T-cell (primary cell): ENCODE data around the gene ZXDC. TPM values are rescaled to one million over a fixed set of nuclear protein-coding genes. Genes with fewer than 3 reads are reported as not detected.

Source experiments
- ATAC-seq, 4 experiments: fragments of 200-7000 bp in 3 of 4; fragments of 150-1000 bp in 1 of 4; cut with Tn5 transposase; replicated peaks in 1 of 4; 1 replicate in 3 of 4; 2 replicates in 1 of 4; pipeline ENCODE4 v1.10.0; 2021; ENCODE audit warnings: moderate library complexity in 3 of 4, mild to moderate bottlenecking in 2 of 4, moderate number of reproducible peaks in 1 of 4
- CTCF ChIA-PET, 2 donors: fragments of 300-600 bp; sonication (Branson Sonifier 250); formaldehyde crosslinking; loops; one replicate each; lab custom pipeline; 2022; ENCODE audit warnings: antibody characterized with exemption in 2 of 2; lab: Charles Lee
- POLR2A ChIA-PET, 2 donors: fragments of 300-600 bp; sonication (Branson Sonifier 250); formaldehyde crosslinking; loops; one replicate each; lab custom pipeline; 2022; ENCODE audit warnings: antibody characterized with exemption in 2 of 2; lab: Charles Lee
- DNase-seq, 35 experiments: peaks; one replicate each; pipeline versions ENCODE4 v3.0.0 to v3.0.0-alpha.2; 2013 to 2023
- H3K27ac ChIP-seq: one replicate; pipeline ENCODE4 v1.5.1; 2013; ENCODE audit warnings: low read length
- H3K27me3 ChIP-seq, 2 experiments: replicated peaks in 1 of 2; 1 replicate in 1 of 2; 2 replicates in 1 of 2; pipeline versions ENCODE4 v1.6.1 to v1.7.0; 2013; ENCODE audit warnings: low read length in 1 of 2, mixed read lengths in 1 of 2; ENCODE audit not compliant: control insufficient read depth in 2 of 2, insufficient read depth in 2 of 2; ENCODE audit errors: extremely low read depth in 1 of 2
- H3K36me3 ChIP-seq, 2 donors: 1 replicate in 1 of 2; 2 replicates in 1 of 2; pipeline versions ENCODE4 v1.6.1 to v1.7.0; 2013; ENCODE audit warnings: low read length in 1 of 2; ENCODE audit not compliant: control insufficient read depth in 2 of 2, insufficient read depth in 1 of 2; ENCODE audit errors: extremely low read depth in 1 of 2
- H3K4me1 ChIP-seq, 2 experiments: 1 replicate in 1 of 2; 2 replicates in 1 of 2; pipeline versions ENCODE4 v1.6.1 to v1.7.0; 2013; ENCODE audit warnings: low read length in 2 of 2, mixed read lengths in 1 of 2; ENCODE audit not compliant: insufficient read depth in 2 of 2, control insufficient read depth in 1 of 2; ENCODE audit errors: extremely low read depth in 1 of 2
- H3K4me3 ChIP-seq, 2 donors: 1 replicate in 1 of 2; 2 replicates in 1 of 2; pipeline versions ENCODE4 v1.5.1 to v1.7.0; 2013; ENCODE audit warnings: mild to moderate bottlenecking in 2 of 2, low read length in 1 of 2, moderate library complexity in 1 of 2; ENCODE audit not compliant: control insufficient read depth in 1 of 2; ENCODE audit errors: extremely low read depth in 1 of 2
- H3K9me3 ChIP-seq: 2 replicates; pipeline ENCODE4 v1.7.0; 2013
- H3K27ac Mint-ChIP-seq, 2 donors: one replicate each; pipeline ENCODE4 v1.8.0; 2020 to 2021; ENCODE audit warnings: mild to moderate bottlenecking in 2 of 2, mixed read lengths in 2 of 2
- H3K27me3 Mint-ChIP-seq, 2 donors: one replicate each; pipeline ENCODE4 v1.8.0; 2021 to 2022; ENCODE audit warnings: mixed read lengths in 2 of 2
- H3K36me3 Mint-ChIP-seq: one replicate; pipeline ENCODE4 v1.8.0; 2021; ENCODE audit warnings: mixed read lengths
- H3K4me1 Mint-ChIP-seq, 3 donors: one replicate each; pipeline ENCODE4 v1.8.0; 2020 to 2022; ENCODE audit warnings: mixed read lengths in 3 of 3, mild to moderate bottlenecking in 1 of 3
- H3K4me3 Mint-ChIP-seq, 3 donors: one replicate each; pipeline ENCODE4 v1.8.0; 2020 to 2022; ENCODE audit warnings: mild to moderate bottlenecking in 3 of 3, mixed read lengths in 3 of 3, moderate library complexity in 3 of 3
- H3K9me3 Mint-ChIP-seq, 3 donors: one replicate each; pipeline ENCODE4 v1.8.0; 2020 to 2022; ENCODE audit warnings: mixed read lengths in 3 of 3
- WGBS: methylation state at CpG from one replicate; pipeline ENCODE4 v1.1.5; 2013; ENCODE audit warnings: missing lambda C conversion rate; ENCODE audit not compliant: insufficient coverage; 5-methylcytosine and 5-hydroxymethylcytosine counted together
- total RNA-seq, 35 experiments: library from RNA in 6 of 35; stranded (reverse) in 6 of 35; fragments of 120-200 nt in 1 of 35; gene quantifications; one replicate each; pipeline versions ENCODE4 v1.2.1 to v1.2.4 and lab custom pipeline; 2013 to 2026

Gene ZXDC
- total RNA-seq, 5 donors from 2014 or later (not counting 1 experiment from before 2014, with no cell fraction given): 57.6 to 68.7 (median 61.8) TPM

DNA sequence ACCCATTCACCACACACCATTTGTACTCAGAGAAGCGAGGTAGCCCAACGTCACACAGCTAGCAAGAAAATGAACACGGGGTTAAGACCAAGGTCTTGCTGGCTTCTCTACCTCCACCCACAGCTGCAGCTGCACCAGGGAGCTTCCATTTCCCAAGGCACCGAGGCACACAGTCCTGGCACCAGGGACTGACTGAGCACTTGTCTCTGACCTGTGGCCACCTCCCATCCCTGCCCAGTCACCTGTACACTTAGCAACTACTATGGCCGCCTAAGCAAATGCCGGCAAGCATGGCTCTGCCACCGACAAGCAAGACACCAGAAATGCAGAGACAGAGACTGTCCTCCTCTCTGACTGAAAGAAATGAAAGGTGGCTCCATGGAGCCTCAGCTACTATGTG lies 15.3 kb downstream of the ZXDC start:
- Mint-ChIP-seq H3K27me3 (no peaks in the 10 kb centered on the region), H3K27ac (no peak overlapping the region), H3K9me3 (no peaks in the 10 kb centered on the region), H3K4me1 (peaks cover 6 to 20% (median 16%) of the 10 kb centered on the region in 3 donors), H3K36me3 (peaks cover 50% of the 10 kb centered on the region), H3K4me3 (no peak overlapping the region)
- H3K4me1 ChIP-seq: peaks cover 0 to 3% of the 10 kb centered on the region in 2 experiments
- ATAC-seq (no peak), DNase-seq (peak in 1 of 35 experiments; percentile 19)
- no peaks in the 10 kb centered on the region for H3K9me3 ChIP-seq
- no peak overlapping the region for H3K27ac ChIP-seq
- peaks cover 23 to 88% of the 10 kb centered on the region in 2 donors for H3K36me3 ChIP-seq
- ChIA-PET POLR2A (no interaction called here), CTCF (interaction anchor here in 1 of 2 donors (0.5 kb wide), 1 partner anchor 1123 kb away, joined by 3 read pairs; no protein-coding TSS in a partner anchor)
- H3K27me3 ChIP-seq: no peaks in the 10 kb centered on the region
- H3K4me3 ChIP-seq: no peak overlapping the region
- 83% methylated on average over 6 of the region's 7 CpGs for WGBS

- H3K36me3 Mint-ChIP-seq: peaks cover 51% of the 10 kb centered on the region
- WGBS: 90% methylated on average over 9 of the region's 9 CpGs
- ChIA-PET CTCF (interaction anchor here in 1 of 2 donors (0.5 kb wide), 1 partner anchor 1124 kb away, joined by 3 read pairs; no protein-coding TSS in a partner anchor), POLR2A (interaction anchor here in 1 of 2 donors (0.6 kb wide), 1 partner anchor 247 kb away, joined by 3 read pairs; no protein-coding TSS in a partner anchor)
- ATAC-seq (no peak), DNase-seq (no peak)
- no peaks in the 10 kb centered on the region for H3K9me3 Mint-ChIP-seq
- Histone ChIP-seq H3K4me1 (no peaks in the 10 kb centered on the region), H3K4me3 (no peak overlapping the region), H3K9me3 (no peaks in the 10 kb centered on the region), H3K27me3 (no peaks in the 10 kb centered on the region), H3K27ac (no peak overlapping the region), H3K36me3 (peaks cover 23 to 88% of the 10 kb centered on the region in 2 donors)
- H3K4me1 Mint-ChIP-seq: peaks cover 6 to 23% (median 16%) of the 10 kb centered on the region in 3 donors
- no peaks in the 10 kb centered on the region for H3K27me3 Mint-ChIP-seq
- no peak overlapping the region for H3K27ac Mint-ChIP-seq
- H3K4me3 Mint-ChIP-seq: no peak overlapping the region
These were observed 15.9 kb downstream of the ZXDC start for GRCh38 chr3:126459763-126460127.

- Mint-ChIP-seq H3K9me3 (no peaks in the 10 kb centered on the region), H3K36me3 (peaks cover 52% of the 10 kb centered on the region), H3K27ac (no peak overlapping the region), H3K4me3 (no peak overlapping the region), H3K4me1 (peaks cover 3 to 20% (median 12%) of the 10 kb centered on the region in 3 donors), H3K27me3 (no peaks in the 10 kb centered on the region)
- no peak for DNase-seq
- Histone ChIP-seq H3K27me3 (no peaks in the 10 kb centered on the region), H3K4me1 (no peaks in the 10 kb centered on the region), H3K9me3 (no peaks in the 10 kb centered on the region), H3K4me3 (no peak overlapping the region), H3K27ac (no peak overlapping the region), H3K36me3 (peaks cover 24 to 87% of the 10 kb centered on the region in 2 donors)
- ATAC-seq: no peak
- 95% methylated on average over 6 of the region's 7 CpGs for WGBS
- CTCF ChIA-PET: no interaction called here
- POLR2A ChIA-PET: interaction anchor here in 1 of 2 donors (0.6 kb wide), 1 partner anchor 247 kb away, joined by 3 read pairs; no protein-coding TSS in a partner anchor
These were observed 16.5 kb downstream of the ZXDC start for GRCh38 chr3:126459111-126459762.

- peak in 1 of 35 experiments; percentile 22 for DNase-seq
- Histone ChIP-seq H3K27me3 (no peaks in the 10 kb centered on the region), H3K9me3 (no peaks in the 10 kb centered on the region), H3K27ac (no peak overlapping the region), H3K36me3 (peaks cover 20 to 75% of the 10 kb centered on the region in 2 donors), H3K4me1 (no peaks in the 10 kb centered on the region), H3K4me3 (no peak overlapping the region)
- Mint-ChIP-seq H3K4me1 (peaks cover under 1 to 20% (median 12%) of the 10 kb centered on the region in 3 donors), H3K27ac (no peak overlapping the region), H3K27me3 (no peaks in the 10 kb centered on the region), H3K36me3 (peaks cover 57% of the 10 kb centered on the region), H3K9me3 (no peaks in the 10 kb centered on the region), H3K4me3 (no peak overlapping the region)
- POLR2A ChIA-PET: no interaction called here
- 87% methylated on average over 9 of the region's 12 CpGs for WGBS
- ATAC-seq: no peak
- CTCF ChIA-PET: no interaction called here
These were observed 18.8 kb downstream of the ZXDC start for GRCh38 chr3:126456766-126457388.

DNA sequence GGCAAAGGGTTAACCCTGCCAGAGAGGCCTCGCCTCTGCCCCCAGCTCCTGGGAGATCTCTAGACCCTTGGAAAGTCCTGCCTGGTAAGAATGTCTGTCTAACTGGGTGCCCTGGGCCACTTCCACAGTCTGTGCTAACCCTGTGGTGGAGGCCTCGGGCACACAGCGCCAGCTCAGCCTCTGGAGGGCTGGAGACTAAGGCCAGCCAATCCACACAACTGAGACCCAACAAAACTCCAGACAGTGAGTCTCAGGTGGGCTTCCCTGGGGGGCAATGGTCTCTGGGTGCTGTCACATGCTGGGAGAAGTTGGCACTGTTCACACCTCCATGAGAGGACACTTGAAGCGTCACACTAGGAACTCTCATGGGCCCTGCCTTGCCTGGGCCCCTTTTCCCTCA lies 19.5 kb downstream of the ZXDC start:
- ChIA-PET CTCF (no interaction called here), POLR2A (no interaction called here)
- Mint-ChIP-seq H3K27me3 (no peaks in the 10 kb centered on the region), H3K4me1 (peaks cover 6 to 20% (median 12%) of the 10 kb centered on the region in 3 donors), H3K9me3 (no peaks in the 10 kb centered on the region), H3K4me3 (no peak overlapping the region), H3K36me3 (peaks cover 57% of the 10 kb centered on the region), H3K27ac (no peak overlapping the region)
- DNase-seq (no peak), ATAC-seq (peak in 1 of 4 experiments; percentile 18)
- Histone ChIP-seq H3K36me3 (peaks cover 15 to 75% of the 10 kb centered on the region in 2 donors), H3K27ac (no peak overlapping the region), H3K9me3 (no peaks in the 10 kb centered on the region), H3K27me3 (no peaks in the 10 kb centered on the region), H3K4me1 (no peaks in the 10 kb centered on the region), H3K4me3 (no peak overlapping the region)
- WGBS: 50% methylated on average over 2 of the region's 4 CpGs

GRCh38 chr3:126454437-126455198 lies 21.1 kb downstream of the ZXDC start:
- Mint-ChIP-seq H3K9me3 (no peaks in the 10 kb centered on the region), H3K4me1 (peaks cover 9 to 17% (median 11%) of the 10 kb centered on the region in 3 donors), H3K36me3 (peaks cover 55% of the 10 kb centered on the region), H3K27me3 (no peaks in the 10 kb centered on the region), H3K27ac (no peak overlapping the region), H3K4me3 (no peak overlapping the region)
- Histone ChIP-seq H3K4me3 (no peak overlapping the region), H3K27me3 (no peaks in the 10 kb centered on the region), H3K4me1 (no peaks in the 10 kb centered on the region), H3K36me3 (peaks cover 15 to 75% of the 10 kb centered on the region in 2 donors), H3K9me3 (no peaks in the 10 kb centered on the region), H3K27ac (no peak overlapping the region)
- ATAC-seq (no peak), DNase-seq (no peak)
- ChIA-PET CTCF (no interaction called here), POLR2A (no interaction called here)
- WGBS: 90% methylated on average over 2 of the region's 6 CpGs
